Measurements from ENCODE around the gene CROCC2.

GRCh38 chr2:240915526-240916341 is 9.6 kb downstream of the CROCC2 start:
- TF ChIP-seq CTCF (IDR thresholded peaks at IDR 0.05) (no peak), POLR2A (IDR thresholded peaks at IDR 0.05) (no peak)
